AG09319 (cell line): Measurements from ENCODE around the gene COBL.

Experiments used
- DNase-seq: peaks from one replicate; pipeline ENCODE4 v3.0.0-alpha.2; 2010; ENCODE audit warnings: low read depth; ENCODE audit errors: extremely low read depth
- TF ChIP-seq, protein P1 (sequence below): IDR thresholded peaks from 2 replicates; pipeline ENCODE4 v1.5.1; 2011; ENCODE audit warnings: low read depth, mild to moderate bottlenecking, inconsistent platforms, low read length, moderate library complexity

Gene COBL

DNA sequence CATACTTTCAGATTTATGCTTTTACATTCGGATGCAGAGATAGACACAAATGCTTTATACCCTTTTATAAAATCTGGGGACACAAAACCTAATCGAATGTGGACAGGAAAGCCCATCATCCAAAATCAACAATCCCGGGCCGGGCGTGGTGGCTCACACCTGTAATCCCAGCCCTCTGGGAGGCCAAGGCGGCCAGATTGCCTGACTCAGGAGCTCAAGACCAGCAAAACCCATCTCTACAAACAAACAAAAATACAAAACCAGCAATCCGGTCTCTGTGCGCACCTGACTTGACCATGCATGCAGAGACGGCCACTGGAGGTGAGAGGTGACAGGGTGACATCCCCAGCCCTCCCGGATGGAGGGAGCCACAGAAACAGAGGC, 13.5 kb downstream of the COBL start:
- TF ChIP-seq, protein P1, sequence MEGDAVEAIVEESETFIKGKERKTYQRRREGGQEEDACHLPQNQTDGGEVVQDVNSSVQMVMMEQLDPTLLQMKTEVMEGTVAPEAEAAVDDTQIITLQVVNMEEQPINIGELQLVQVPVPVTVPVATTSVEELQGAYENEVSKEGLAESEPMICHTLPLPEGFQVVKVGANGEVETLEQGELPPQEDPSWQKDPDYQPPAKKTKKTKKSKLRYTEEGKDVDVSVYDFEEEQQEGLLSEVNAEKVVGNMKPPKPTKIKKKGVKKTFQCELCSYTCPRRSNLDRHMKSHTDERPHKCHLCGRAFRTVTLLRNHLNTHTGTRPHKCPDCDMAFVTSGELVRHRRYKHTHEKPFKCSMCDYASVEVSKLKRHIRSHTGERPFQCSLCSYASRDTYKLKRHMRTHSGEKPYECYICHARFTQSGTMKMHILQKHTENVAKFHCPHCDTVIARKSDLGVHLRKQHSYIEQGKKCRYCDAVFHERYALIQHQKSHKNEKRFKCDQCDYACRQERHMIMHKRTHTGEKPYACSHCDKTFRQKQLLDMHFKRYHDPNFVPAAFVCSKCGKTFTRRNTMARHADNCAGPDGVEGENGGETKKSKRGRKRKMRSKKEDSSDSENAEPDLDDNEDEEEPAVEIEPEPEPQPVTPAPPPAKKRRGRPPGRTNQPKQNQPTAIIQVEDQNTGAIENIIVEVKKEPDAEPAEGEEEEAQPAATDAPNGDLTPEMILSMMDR: no peak
- DNase-seq: no peak

DNA sequence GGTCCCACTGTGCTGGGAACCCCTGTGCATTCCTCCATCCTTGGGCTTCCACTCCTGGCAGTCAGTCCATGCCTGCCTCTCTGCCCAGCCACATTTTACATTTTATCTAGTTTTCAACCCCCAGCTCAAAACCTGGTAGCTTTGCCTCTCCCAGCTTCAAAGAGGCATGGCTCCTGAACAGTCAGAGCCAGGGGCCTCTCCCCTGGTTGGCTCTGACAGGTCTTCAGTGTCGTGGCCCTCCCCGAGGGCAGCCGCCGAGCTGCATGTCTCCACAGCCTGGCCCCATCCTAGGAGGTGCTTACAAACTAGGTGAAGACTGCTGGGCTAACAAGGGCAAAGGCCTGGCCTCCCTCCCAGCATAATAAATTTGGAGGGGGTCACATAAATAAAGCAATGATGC, 14.8 kb downstream of the COBL start:
- TF ChIP-seq, protein P1: no peak
- DNase-seq: no peak

DNA sequence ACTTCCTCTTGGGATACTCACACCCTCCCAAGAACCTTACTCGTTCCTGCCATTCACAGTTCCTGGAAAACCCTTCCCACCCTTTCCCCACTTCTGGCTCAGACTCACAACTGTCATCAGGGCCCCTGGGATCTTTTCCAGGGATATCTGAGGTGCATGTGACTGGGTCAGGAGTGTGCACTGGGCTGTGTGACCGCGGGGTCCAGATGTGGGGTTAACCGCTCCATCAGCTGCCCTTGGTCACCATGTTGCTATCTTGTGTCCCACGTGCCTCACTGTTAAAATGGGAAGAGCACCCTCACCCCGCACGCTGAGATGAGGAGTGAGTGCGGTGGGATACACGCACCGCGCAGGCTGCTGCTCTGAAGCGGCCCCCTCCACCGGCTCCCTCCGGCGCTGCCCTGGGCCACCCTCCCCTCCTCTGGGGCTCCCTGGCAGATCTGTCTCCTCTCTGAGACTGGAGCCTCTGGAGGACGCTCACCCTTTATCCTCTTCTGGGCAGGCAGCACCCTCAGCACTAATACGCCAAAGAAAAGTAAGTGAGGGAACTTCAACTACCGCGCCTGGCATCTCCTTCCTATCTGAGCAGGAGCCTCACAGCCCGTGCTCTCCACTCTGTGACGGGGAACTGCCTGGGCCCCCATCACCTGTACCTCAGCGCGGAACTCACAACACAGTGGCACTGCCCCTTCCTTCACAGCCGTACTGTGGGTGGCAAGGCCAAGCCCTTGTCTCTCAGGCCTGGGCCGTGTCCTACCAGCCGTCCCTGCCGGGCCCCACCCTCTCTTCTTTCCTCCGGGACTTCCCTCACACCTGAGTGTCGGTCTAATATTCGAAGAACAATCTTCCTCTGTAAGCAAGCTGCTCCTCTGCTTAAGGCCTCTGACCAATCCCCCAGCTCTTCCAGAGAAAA, 15.6 kb downstream of the COBL start:
- TF ChIP-seq, protein P1: no peak
- DNase-seq: no peak

DNA sequence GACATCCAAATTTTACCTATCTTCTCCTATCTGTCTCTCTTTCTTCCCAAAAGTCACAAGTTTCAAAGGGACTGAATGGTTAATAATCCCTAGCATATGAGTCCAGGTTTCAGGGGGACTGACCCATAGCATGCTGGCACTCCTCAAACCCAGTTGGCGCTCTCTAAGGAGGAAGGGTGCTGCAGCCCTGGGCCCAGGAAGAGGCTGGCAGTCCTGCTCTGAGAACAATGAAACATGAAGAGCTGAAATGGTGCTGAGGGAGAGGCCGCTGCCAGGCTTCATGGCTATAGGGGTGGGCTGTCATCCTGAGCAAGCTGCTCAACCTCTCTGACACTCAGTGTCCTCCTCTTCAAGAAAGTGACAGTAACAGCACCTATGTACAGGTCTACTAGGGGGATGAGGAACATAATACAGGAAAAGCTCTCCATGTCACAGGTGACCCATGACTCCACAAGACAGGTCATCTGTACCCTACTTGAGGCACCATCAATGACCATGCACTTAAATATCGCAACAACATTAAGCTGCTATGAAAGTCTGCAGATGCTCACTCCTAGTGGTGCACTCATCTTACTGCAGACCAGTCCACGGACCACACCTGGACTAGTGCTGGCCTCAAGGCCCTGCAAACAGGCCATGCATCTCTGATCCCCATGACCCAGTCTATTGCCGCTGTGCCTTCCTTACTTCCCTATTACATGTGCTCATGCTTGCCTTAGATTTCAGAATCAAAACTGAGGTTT, 17.0 kb downstream of the COBL start:
- TF ChIP-seq, protein P1: no peak
- DNase-seq: no peak

DNA sequence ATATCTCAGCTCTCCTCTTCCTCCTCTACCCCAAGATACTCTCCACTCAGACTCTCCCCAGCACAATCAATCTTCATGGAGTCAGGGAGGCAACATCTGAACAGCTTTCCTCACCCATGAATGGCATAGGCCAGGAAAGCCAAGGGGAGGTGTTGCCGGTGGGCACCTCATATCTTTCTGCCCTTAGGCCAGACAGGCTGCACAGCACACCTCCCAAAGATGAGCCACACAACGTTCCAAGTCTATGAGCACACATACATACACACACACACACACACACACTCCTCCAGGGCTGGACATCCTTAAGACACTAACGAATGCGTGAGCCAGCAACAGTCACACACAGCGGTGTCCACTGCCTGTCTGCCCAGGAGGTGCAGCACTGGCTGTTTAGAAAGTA, 17.7 kb downstream of the COBL start:
- DNase-seq: no peak
- TF ChIP-seq, protein P1: no peak

DNA sequence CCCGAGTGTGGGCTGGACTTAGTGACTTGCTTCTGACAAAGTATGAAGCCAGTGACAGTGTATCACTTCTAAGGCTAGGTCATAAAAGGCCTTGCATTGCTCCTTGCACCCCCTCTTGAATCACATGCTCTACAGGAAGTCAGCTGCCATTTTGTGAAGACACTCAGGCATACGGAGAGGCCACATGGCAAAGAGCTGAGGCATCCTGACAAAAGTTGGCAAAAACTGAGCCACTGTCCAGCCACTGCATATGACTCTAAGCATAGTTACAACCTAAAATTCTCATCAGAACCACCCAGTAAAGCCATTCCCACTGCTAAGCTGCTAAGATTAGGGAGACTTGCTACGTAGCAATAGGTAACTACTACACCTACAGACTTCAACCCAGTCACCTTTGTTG, 18.6 kb downstream of the COBL start:
- TF ChIP-seq, protein P1: no peak
- DNase-seq: no peak

DNA sequence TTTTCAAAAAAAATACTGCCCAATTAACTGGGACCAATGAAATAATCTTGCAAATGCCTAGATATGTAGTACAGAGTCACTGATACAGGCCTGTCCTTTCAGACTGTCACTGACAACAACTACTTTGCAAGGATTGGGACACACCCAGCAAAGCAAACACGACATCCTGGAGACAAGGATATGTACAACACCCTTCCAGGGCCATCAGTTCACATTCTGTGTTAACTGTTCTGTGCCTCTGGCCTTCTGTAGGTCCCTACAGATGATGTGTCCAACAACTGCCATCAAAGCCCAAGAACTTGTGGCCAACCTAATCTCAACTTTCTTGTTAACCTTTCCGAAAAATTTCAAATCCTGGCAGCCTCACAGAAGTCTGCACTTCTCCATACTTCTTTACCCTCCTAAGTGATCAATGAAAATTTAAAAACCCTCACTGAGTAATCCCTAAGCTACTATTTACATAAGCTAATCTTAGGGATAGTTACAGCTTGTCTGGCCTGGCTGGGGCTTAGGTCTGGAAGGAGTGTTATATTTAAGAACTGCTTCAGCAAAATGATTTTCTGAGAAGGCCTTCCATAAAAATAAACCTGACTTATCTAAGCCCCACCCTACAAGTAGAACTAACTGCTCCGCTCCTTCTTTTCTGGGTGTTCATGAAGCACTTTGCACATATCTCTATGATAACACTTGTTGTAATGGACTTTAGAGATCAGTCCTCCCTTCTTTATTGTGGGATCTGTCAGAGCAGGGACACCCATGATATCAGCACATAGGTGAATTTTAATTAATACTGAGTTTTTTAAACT, 21.0 kb downstream of the COBL start:
- no peak for DNase-seq
- TF ChIP-seq, protein P1: no peak
